WTC11 (cell line): Measurements from ENCODE around the gene RBMS2.

Source experiments
- TEAD4 ChIP-seq: sonication (generic); formaldehyde crosslinking; IDR thresholded peaks from 2 replicates; pipeline ENCODE4 v1.8.0; 2022; ENCODE audit warnings: mild to moderate bottlenecking, missing genetic modification reagents
- TF ChIP-seq, protein P1 (sequence below): fragments of 200-600 bp; IDR thresholded peaks from 2 replicates; pipeline ENCODE4 v1.8.0; 2022; ENCODE audit warnings: antibody characterized with exemption
- TF ChIP-seq, protein P2 (sequence below): sonication (generic); formaldehyde crosslinking; IDR thresholded peaks from 2 replicates; pipeline ENCODE4 v1.8.1; 2022; ENCODE audit warnings: mild to moderate bottlenecking, moderate library complexity, missing genetic modification reagents

DNA sequence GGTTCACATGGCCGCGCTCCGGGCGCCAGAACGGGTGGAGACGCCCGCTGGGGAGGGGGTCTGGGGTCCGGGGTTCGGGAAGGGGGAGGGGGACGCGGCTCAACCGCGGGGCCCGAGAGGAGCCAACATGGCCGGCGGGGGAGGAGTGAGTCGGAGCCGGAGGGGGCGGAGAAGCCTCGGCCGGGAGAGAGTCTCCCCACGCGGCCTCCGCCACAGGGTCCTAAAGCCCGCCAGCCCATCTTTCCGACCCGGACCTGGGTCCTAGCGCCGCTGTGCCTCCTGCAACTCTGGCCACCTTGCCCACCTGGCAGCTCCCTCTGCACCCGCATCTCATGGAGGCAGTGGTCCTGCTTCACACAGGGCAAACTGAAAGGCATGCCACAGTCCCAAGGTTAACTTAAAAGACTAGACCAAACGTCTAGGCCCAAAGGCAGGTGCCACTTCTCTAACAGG, 108.6 kb downstream of the RBMS2 start, which contains the start of gene BAZ2A:
- TF ChIP-seq, protein P1, sequence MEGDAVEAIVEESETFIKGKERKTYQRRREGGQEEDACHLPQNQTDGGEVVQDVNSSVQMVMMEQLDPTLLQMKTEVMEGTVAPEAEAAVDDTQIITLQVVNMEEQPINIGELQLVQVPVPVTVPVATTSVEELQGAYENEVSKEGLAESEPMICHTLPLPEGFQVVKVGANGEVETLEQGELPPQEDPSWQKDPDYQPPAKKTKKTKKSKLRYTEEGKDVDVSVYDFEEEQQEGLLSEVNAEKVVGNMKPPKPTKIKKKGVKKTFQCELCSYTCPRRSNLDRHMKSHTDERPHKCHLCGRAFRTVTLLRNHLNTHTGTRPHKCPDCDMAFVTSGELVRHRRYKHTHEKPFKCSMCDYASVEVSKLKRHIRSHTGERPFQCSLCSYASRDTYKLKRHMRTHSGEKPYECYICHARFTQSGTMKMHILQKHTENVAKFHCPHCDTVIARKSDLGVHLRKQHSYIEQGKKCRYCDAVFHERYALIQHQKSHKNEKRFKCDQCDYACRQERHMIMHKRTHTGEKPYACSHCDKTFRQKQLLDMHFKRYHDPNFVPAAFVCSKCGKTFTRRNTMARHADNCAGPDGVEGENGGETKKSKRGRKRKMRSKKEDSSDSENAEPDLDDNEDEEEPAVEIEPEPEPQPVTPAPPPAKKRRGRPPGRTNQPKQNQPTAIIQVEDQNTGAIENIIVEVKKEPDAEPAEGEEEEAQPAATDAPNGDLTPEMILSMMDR, result no peak
- TF ChIP-seq TEAD4, result no peak
- TF ChIP-seq, protein P2, sequence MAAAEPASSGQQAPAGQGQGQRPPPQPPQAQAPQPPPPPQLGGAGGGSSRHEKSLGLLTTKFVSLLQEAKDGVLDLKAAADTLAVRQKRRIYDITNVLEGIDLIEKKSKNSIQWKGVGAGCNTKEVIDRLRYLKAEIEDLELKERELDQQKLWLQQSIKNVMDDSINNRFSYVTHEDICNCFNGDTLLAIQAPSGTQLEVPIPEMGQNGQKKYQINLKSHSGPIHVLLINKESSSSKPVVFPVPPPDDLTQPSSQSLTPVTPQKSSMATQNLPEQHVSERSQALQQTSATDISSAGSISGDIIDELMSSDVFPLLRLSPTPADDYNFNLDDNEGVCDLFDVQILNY (CRISPR knock-in tag), result no peak
